HCT116 (cell line): ENCODE measurements around the gene PAMR1.

ENCODE experiments used
- ATF3 ChIP-seq: IDR thresholded peaks from 2 replicates; pipeline ENCODE4 v1.6.1; 2012
- EZH2 ChIP-seq: fragments of 200-600 bp; sonication (generic); IDR thresholded peaks from 2 replicates; pipeline ENCODE4 v1.6.1; 2017; ENCODE audit warnings: antibody characterized with exemption, mixed run types
- EZH2phosphoT487 ChIP-seq: fragments of 200-600 bp; IDR thresholded peaks from 2 replicates; pipeline ENCODE4 v1.6.1; 2018; ENCODE audit warnings: antibody characterized with exemption, borderline replicate concordance
- POLR2A ChIP-seq: IDR thresholded peaks from 2 replicates; pipeline ENCODE4 v1.7.0; 2011; ENCODE audit warnings: borderline replicate concordance; ENCODE audit not compliant: insufficient read depth, insufficient read length; ENCODE audit errors: extremely low read depth
- POLR2AphosphoS5 ChIP-seq: IDR thresholded peaks from 2 replicates; pipeline ENCODE4 v1.6.1; 2011; ENCODE audit warnings: mild to moderate bottlenecking, low read depth, low read length, moderate library complexity
- RAD21 ChIP-seq: IDR thresholded peaks from 2 replicates; pipeline ENCODE4 v1.6.1; 2012; ENCODE audit warnings: low read depth, mild to moderate bottlenecking
- SIN3A ChIP-seq: IDR thresholded peaks from 2 replicates; pipeline ENCODE4 v1.6.1; 2012; ENCODE audit warnings: low read depth
- SP1 ChIP-seq: IDR thresholded peaks from 2 replicates; pipeline ENCODE4 v1.6.1; 2012; ENCODE audit warnings: low read depth
- YY1 ChIP-seq: IDR thresholded peaks from 2 replicates; pipeline ENCODE4 v1.6.1; 2011; ENCODE audit warnings: low read length, low read depth, moderate library complexity, mild to moderate bottlenecking; ENCODE audit not compliant: insufficient replicate concordance; ENCODE audit errors: extremely low read depth
- ZBTB33 ChIP-seq: IDR thresholded peaks from 2 replicates; pipeline ENCODE4 v1.6.1; 2011; ENCODE audit warnings: mild to moderate bottlenecking, low read length, moderate library complexity; ENCODE audit not compliant: insufficient replicate concordance; ENCODE audit errors: extremely low read depth
- TF ChIP-seq, protein P1 (sequence below), 3 experiments: fragments of 200-600 bp in 1 of 3; sonication (generic) in 1 of 3; IDR thresholded peaks in 2 of 3; conservative IDR thresholded peaks in 1 of 3; 2 replicates each; pipeline ENCODE4 v1.5.1; 2012 to 2017; ENCODE audit warnings: low read depth in 2 of 3, low read length in 2 of 3, antibody characterized with exemption in 1 of 3, borderline replicate concordance in 1 of 3, control low read depth in 1 of 3, mild to moderate bottlenecking in 1 of 3, mixed read lengths in 1 of 3, mixed run types in 1 of 3, moderate library complexity in 1 of 3; ENCODE audit not compliant: insufficient read depth in 1 of 3

DNA sequence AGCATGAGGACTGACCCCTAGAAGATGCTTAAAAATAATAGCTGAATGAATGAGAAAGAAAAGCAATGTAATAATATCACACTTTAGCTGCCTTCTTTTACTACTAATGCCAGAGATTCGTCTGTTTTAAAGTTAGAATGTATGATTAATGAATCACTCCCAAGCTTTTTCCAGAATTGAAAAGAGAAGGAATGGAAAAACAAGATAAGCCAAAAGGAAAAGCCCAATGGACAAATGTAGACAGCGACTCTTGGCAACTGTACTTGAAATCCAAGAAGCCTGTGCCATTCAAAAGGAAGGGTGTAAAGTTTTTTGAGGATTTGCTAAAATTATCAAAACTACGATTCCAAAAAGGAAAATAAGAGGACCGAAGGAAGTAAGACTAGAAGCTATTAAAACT lies 40.8 kb upstream of the PAMR1 start:
- no peak for TF ChIP-seq ZBTB33
- TF ChIP-seq, protein P1, sequence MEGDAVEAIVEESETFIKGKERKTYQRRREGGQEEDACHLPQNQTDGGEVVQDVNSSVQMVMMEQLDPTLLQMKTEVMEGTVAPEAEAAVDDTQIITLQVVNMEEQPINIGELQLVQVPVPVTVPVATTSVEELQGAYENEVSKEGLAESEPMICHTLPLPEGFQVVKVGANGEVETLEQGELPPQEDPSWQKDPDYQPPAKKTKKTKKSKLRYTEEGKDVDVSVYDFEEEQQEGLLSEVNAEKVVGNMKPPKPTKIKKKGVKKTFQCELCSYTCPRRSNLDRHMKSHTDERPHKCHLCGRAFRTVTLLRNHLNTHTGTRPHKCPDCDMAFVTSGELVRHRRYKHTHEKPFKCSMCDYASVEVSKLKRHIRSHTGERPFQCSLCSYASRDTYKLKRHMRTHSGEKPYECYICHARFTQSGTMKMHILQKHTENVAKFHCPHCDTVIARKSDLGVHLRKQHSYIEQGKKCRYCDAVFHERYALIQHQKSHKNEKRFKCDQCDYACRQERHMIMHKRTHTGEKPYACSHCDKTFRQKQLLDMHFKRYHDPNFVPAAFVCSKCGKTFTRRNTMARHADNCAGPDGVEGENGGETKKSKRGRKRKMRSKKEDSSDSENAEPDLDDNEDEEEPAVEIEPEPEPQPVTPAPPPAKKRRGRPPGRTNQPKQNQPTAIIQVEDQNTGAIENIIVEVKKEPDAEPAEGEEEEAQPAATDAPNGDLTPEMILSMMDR (IDR thresholded peaks at IDR 0.05 in 2 of 3, conservative IDR thresholded peaks at IDR 0.05 in 1 of 3; ENCODE audit: borderline replicate concordance in 1 of 3, insufficient read depth in 1 of 3, low read depth in 2 of 3, low read length in 2 of 3): no peak
- no peak for TF ChIP-seq POLR2AphosphoS5
- no peak for TF ChIP-seq YY1
- no peak for TF ChIP-seq RAD21
- no peak for TF ChIP-seq ATF3
- no peak for TF ChIP-seq SIN3A
- TF ChIP-seq POLR2A: no peak
- TF ChIP-seq SP1: no peak
- TF ChIP-seq EZH2: no peak
- no peak for TF ChIP-seq EZH2phosphoT487
